Fibroblast of lung (primary cell): Measurements from ENCODE around the gene PHACTR2. TPM values are rescaled to one million over a fixed set of nuclear protein-coding genes. Genes with fewer than 3 reads are reported as not detected.

Source experiments
- DNase-seq, 2 donors: peaks; one replicate each; pipeline versions ENCODE4 v3.0.0 to v3.0.0-alpha.2; 2010; ENCODE audit warnings: low read depth in 2 of 2
- H2AFZ ChIP-seq: 2 replicates; pipeline ENCODE4 v1.5.1; 2012; ENCODE audit warnings: low read length, control low read depth, inconsistent platforms
- H3K27ac ChIP-seq: 2 replicates; pipeline ENCODE4 v1.5.1; 2011; ENCODE audit warnings: low read length, control low read depth; ENCODE audit not compliant: insufficient read depth
- H3K27me3 ChIP-seq: 2 replicates; pipeline ENCODE4 v1.5.1; 2011; ENCODE audit warnings: mild to moderate bottlenecking, low read length; ENCODE audit not compliant: control insufficient read depth, insufficient read depth
- H3K36me3 ChIP-seq: 2 replicates; pipeline ENCODE4 v1.5.1; 2011; ENCODE audit warnings: low read length; ENCODE audit not compliant: control insufficient read depth, insufficient read depth
- H3K4me1 ChIP-seq: 2 replicates; pipeline ENCODE4 v1.5.1; 2011; ENCODE audit warnings: low read length; ENCODE audit not compliant: control insufficient read depth, insufficient read depth; ENCODE audit errors: extremely low read depth
- H3K4me2 ChIP-seq: 2 replicates; pipeline ENCODE4 v1.5.1; 2011; ENCODE audit warnings: low read length, control low read depth; ENCODE audit not compliant: insufficient read depth; ENCODE audit errors: extremely low read depth
- H3K4me3 ChIP-seq, 4 experiments: fragments of 200-600 bp in 1 of 4; sonication (generic) in 1 of 4; replicated peaks in 1 of 4; 2 replicates each; pipeline ENCODE4 v1.5.1; 2011 to 2016; ENCODE audit warnings: low read length in 4 of 4, low read depth in 3 of 4, mild to moderate bottlenecking in 3 of 4, control low read depth in 2 of 4, inconsistent platforms in 1 of 4, mixed read lengths in 1 of 4; ENCODE audit not compliant: insufficient read depth in 1 of 4; ENCODE audit errors: control extremely low read depth in 1 of 4
- H3K79me2 ChIP-seq: 2 replicates; pipeline ENCODE4 v1.5.1; 2012; ENCODE audit warnings: mild to moderate bottlenecking, low read length, inconsistent platforms; ENCODE audit not compliant: control insufficient read depth, insufficient read depth
- H3K9ac ChIP-seq: 2 replicates; pipeline ENCODE4 v1.5.1; 2011; ENCODE audit warnings: mild to moderate bottlenecking, low read length, control low read depth; ENCODE audit not compliant: insufficient read depth
- H3K9me3 ChIP-seq: 2 replicates; pipeline ENCODE4 v1.5.1; 2012; ENCODE audit warnings: low read depth, low read length; ENCODE audit not compliant: control insufficient read depth, insufficient read depth
- H4K20me1 ChIP-seq: 2 replicates; pipeline ENCODE4 v1.5.1; 2011; ENCODE audit warnings: low read length; ENCODE audit not compliant: control insufficient read depth, insufficient read depth; ENCODE audit errors: extremely low read depth
- EZH2 ChIP-seq: IDR thresholded peaks from 2 replicates; pipeline ENCODE4 v1.5.1; 2012; ENCODE audit warnings: low read length, control low read depth, mild to moderate bottlenecking; ENCODE audit errors: missing control alignments
- polyA plus RNA-seq, 2 donors: library from polyadenylated mRNA; depleted of rRNA in 1 of 2; stranded (reverse) in 1 of 2; unstranded in 1 of 2; fragments of >200 nt; gene quantifications; 2 replicates each; pipeline ENCODE4 v1.2.1, GENCODE V29; 2011 to 2012; ENCODE audit warnings: missing spikeins in 1 of 2
- total RNA-seq: library from RNA; depleted of rRNA; stranded (reverse); fragments of >200 nt; gene quantifications from 2 replicates; pipeline ENCODE4 v1.2.1, GENCODE V29; 2014
- TF ChIP-seq, protein P1 (sequence below), 2 donors: IDR thresholded peaks in 1 of 2; conservative IDR thresholded peaks in 1 of 2; 1 replicate in 1 of 2; 2 replicates in 1 of 2; pipeline ENCODE4 v1.5.1; 2011 to 2012; ENCODE audit warnings: low read length in 2 of 2, control low read depth in 1 of 2, inconsistent platforms in 1 of 2, low read depth in 1 of 2, mild to moderate bottlenecking in 1 of 2

Gene PHACTR2
- total and polyA plus RNA-seq, 2 donors (not counting 1 experiment from before 2014, with no cell fraction given) = 40.1 to 55.0 TPM

DNA sequence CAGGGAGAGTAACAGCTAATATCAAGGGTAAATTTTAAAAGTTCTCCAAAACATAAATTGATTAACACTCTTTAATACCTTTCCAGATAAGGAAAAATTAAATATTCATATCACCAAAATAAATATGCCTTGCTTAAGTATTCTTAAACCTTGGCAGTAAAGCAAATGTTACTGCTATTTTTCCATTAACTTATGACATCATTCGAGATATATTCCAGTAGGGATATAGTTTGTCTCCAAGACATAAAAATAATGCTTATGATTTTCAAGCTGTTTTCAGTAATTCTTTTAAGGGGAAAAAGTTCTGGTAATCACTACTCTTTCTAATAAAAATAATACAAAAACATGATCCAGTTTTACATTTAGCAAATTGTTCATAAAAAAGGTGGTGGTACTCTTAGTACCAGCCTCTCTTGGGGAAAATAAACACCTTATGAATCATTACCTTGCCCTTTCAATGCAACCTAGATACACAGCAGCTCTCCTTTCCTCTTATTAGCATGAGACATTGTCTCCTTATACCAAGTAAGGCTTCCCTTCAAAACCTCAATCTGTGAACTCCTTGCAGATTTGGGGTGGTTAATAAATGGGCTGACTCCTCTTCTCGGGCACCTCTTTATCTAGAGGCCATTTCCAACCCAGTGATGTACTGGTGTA, 133.9 kb downstream of the PHACTR2 start:
- no peaks in the 10 kb centered on the region for H3K27me3 ChIP-seq
- no peaks in the 10 kb centered on the region for H3K9me3 ChIP-seq
- no peak for DNase-seq
- no peak overlapping the region for H3K27ac ChIP-seq
- H4K20me1 ChIP-seq = no peaks in the 10 kb centered on the region
- H3K4me3 ChIP-seq = no peak overlapping the region
- TF ChIP-seq, protein P1, sequence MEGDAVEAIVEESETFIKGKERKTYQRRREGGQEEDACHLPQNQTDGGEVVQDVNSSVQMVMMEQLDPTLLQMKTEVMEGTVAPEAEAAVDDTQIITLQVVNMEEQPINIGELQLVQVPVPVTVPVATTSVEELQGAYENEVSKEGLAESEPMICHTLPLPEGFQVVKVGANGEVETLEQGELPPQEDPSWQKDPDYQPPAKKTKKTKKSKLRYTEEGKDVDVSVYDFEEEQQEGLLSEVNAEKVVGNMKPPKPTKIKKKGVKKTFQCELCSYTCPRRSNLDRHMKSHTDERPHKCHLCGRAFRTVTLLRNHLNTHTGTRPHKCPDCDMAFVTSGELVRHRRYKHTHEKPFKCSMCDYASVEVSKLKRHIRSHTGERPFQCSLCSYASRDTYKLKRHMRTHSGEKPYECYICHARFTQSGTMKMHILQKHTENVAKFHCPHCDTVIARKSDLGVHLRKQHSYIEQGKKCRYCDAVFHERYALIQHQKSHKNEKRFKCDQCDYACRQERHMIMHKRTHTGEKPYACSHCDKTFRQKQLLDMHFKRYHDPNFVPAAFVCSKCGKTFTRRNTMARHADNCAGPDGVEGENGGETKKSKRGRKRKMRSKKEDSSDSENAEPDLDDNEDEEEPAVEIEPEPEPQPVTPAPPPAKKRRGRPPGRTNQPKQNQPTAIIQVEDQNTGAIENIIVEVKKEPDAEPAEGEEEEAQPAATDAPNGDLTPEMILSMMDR (conservative IDR thresholded peaks at IDR 0.05 in 1 of 2, IDR thresholded peaks at IDR 0.05 in 1 of 2; ENCODE audit: low read depth in 1 of 2, low read length in 2 of 2) = no peak
- no peak for TF ChIP-seq EZH2
- H3K9ac ChIP-seq = no peak overlapping the region
- H3K4me1 ChIP-seq = no peaks in the 10 kb centered on the region
- H2AFZ ChIP-seq = no peak overlapping the region
- no peak overlapping the region for H3K4me2 ChIP-seq
- no peaks in the 10 kb centered on the region for H3K36me3 ChIP-seq
- no peaks in the 10 kb centered on the region for H3K79me2 ChIP-seq

DNA sequence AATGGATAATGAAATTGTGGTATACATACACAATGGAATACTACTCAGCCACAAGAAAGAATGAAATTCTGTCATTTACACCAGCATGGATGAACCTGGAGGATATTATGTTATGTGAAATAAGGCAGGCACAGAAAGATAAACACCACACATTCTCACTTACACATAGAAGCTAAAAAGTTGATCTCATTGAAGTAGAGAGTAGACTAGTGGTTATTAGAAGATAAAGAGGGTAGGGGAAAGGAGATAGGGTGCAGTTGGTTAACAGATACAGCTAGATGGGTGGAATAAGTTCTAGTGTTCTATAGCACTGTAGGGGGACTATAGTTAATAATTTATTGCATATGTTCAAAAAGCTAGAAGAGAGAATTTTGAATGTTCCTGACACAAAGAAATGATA, 139.9 kb downstream of the PHACTR2 start:
- no peak overlapping the region for H3K9ac ChIP-seq
- no peaks in the 10 kb centered on the region for H3K79me2 ChIP-seq
- H3K36me3 ChIP-seq = no peaks in the 10 kb centered on the region
- H3K27ac ChIP-seq = no peak overlapping the region
- H3K9me3 ChIP-seq = no peaks in the 10 kb centered on the region
- no peak overlapping the region for H2AFZ ChIP-seq
- H3K4me3 ChIP-seq = no peak overlapping the region
- no peak for TF ChIP-seq EZH2
- TF ChIP-seq, protein P1 (conservative IDR thresholded peaks at IDR 0.05 in 1 of 2, IDR thresholded peaks at IDR 0.05 in 1 of 2; ENCODE audit: low read depth in 1 of 2, low read length in 2 of 2) = no peak
- peaks cover 3% of the 10 kb centered on the region for H3K4me1 ChIP-seq
- H3K27me3 ChIP-seq = no peaks in the 10 kb centered on the region
- DNase-seq = no peak
- no peaks in the 10 kb centered on the region for H4K20me1 ChIP-seq
- H3K4me2 ChIP-seq = no peak overlapping the region

DNA sequence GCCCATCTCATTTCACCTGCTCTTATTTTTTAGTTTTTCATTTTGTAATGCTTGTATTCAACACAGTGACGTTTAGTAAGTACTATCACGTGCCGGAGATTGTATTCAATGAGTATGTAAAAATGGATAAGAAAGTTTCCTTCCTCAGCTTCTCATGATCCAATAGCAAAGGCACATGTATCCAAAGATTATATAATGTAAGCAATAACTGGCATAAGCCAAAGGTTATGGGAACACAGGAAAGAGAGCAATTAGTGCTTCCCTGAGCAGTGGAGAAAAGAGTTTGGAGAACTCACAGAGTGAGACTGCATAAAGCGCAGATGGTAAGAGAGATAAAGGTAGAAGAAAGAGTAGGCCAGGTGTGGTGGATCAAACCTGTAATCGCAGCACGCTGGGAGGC, 143.6 kb downstream of the PHACTR2 start:
- TF ChIP-seq EZH2 = no peak
- TF ChIP-seq, protein P1 (conservative IDR thresholded peaks at IDR 0.05 in 1 of 2, IDR thresholded peaks at IDR 0.05 in 1 of 2; ENCODE audit: low read depth in 1 of 2, low read length in 2 of 2) = no peak
- no peaks in the 10 kb centered on the region for H3K79me2 ChIP-seq
- H4K20me1 ChIP-seq = no peaks in the 10 kb centered on the region
- no peaks in the 10 kb centered on the region for H3K27me3 ChIP-seq
- H3K9me3 ChIP-seq = no peaks in the 10 kb centered on the region
- DNase-seq = no peak
- no peak overlapping the region for H3K9ac ChIP-seq
- no peak overlapping the region for H3K4me3 ChIP-seq
- H3K36me3 ChIP-seq = no peaks in the 10 kb centered on the region
- no peak overlapping the region for H3K4me2 ChIP-seq
- H3K4me1 ChIP-seq = peaks cover 5% of the 10 kb centered on the region
- no peak overlapping the region for H3K27ac ChIP-seq
- no peak overlapping the region for H2AFZ ChIP-seq
